Hepatocyte (in vitro differentiated cells): Measurements from ENCODE around the gene XXYLT1. TPM values are rescaled to one million over a fixed set of nuclear protein-coding genes. Genes with fewer than 3 reads are reported as not detected.
A peak's percentile ranks its signal among the peaks of the same experiment; 100 is the strongest.
"Not testable (repeated sequence)": the region's sequence is repeated elsewhere in the genome, so short reads cannot be mapped to it uniquely, and the experiment has no call there.

Experiments used
- DNase-seq: peaks from one replicate; pipeline ENCODE4 v3.0.0-alpha.2; 2016; ENCODE audit warnings: low spot score
- H2AFZ ChIP-seq: fragments of 200-600 bp; sonication (generic); 2 replicates; pipeline ENCODE4 v1.6.0; 2016; ENCODE audit warnings: antibody characterized with exemption, mild to moderate bottlenecking
- H3K27ac ChIP-seq: fragments of 200-600 bp; sonication (generic); 2 replicates; pipeline ENCODE4 v1.5.1; 2016; ENCODE audit warnings: mild to moderate bottlenecking
- H3K27me3 ChIP-seq: fragments of 200-600 bp; sonication (generic); 2 replicates; pipeline ENCODE4 v1.6.1; 2016
- H3K36me3 ChIP-seq: fragments of 200-600 bp; sonication (generic); replicated peaks from 2 replicates; pipeline ENCODE4 v1.5.1; 2016; ENCODE audit warnings: low read depth; ENCODE audit not compliant: insufficient read depth
- H3K4me1 ChIP-seq: fragments of 200-600 bp; sonication (generic); 2 replicates; pipeline ENCODE4 v1.5.1; 2016; ENCODE audit warnings: mild to moderate bottlenecking, moderate library complexity; ENCODE audit not compliant: insufficient read depth
- H3K4me2 ChIP-seq: fragments of 200-600 bp; sonication (generic); 2 replicates; pipeline ENCODE4 v1.6.0; 2016
- H3K4me3 ChIP-seq: fragments of 200-600 bp; sonication (generic); 2 replicates; pipeline ENCODE4 v1.5.1; 2016; ENCODE audit warnings: mild to moderate bottlenecking
- H3K79me2 ChIP-seq: fragments of 200-600 bp; sonication (generic); 2 replicates; pipeline ENCODE4 v1.6.0; 2017; ENCODE audit warnings: mild to moderate bottlenecking
- H3K9me2 ChIP-seq: fragments of 200-600 bp; sonication (generic); replicated peaks from 2 replicates; pipeline ENCODE4 v1.6.0; 2017; ENCODE audit warnings: mild to moderate bottlenecking; ENCODE audit not compliant: insufficient read depth
- H3K9me3 ChIP-seq: fragments of 200-600 bp; sonication (generic); 2 replicates; pipeline ENCODE4 v1.5.1; 2016; ENCODE audit warnings: low read depth, mild to moderate bottlenecking
- H4K20me1 ChIP-seq: fragments of 200-600 bp; sonication (generic); 2 replicates; pipeline ENCODE4 v1.6.0; 2016; ENCODE audit warnings: mild to moderate bottlenecking; ENCODE audit not compliant: insufficient read depth, poor library complexity, severe bottlenecking
- EZH2 ChIP-seq: fragments of 200-600 bp; sonication (generic); IDR thresholded peaks from 2 replicates; pipeline ENCODE4 v1.6.1; 2016; ENCODE audit warnings: antibody characterized with exemption, mild to moderate bottlenecking, borderline replicate concordance
- EZH2phosphoT487 ChIP-seq: fragments of 200-600 bp; sonication (generic); IDR thresholded peaks from one replicate; pipeline ENCODE4 v1.6.1; 2018; ENCODE audit warnings: antibody characterized with exemption, mild to moderate bottlenecking, low read depth, moderate library complexity; ENCODE audit not compliant: unreplicated experiment, severe bottlenecking
- WGBS: methylation state at CpG from one replicate; pipeline ENCODE4 v1.1.6; 2016; ENCODE audit warnings: low lambda C conversion rate; ENCODE audit errors: missing lambda C conversion rate; 5-methylcytosine and 5-hydroxymethylcytosine counted together
- polyA plus RNA-seq: library from polyadenylated mRNA; unstranded; fragments of >200 nt; fragmentation: Nextera tagmentation; extraction: Ambion mirVana; gene quantifications from 2 replicates; pipeline ENCODE4 v1.2.1, GENCODE V29; 2016
- total RNA-seq: library from RNA; depleted of rRNA; stranded (reverse); fragments of >200 nt; gene quantifications from 2 replicates; pipeline ENCODE4 v1.2.3, GENCODE V29; 2014
- TF ChIP-seq, protein P1 (sequence below): fragments of 200-600 bp; sonication (generic); IDR thresholded peaks from 2 replicates; pipeline ENCODE4 v1.5.1; 2016; ENCODE audit warnings: antibody characterized with exemption, mild to moderate bottlenecking; ENCODE audit not compliant: poor library complexity

The XXYLT1 gene
- total and polyA plus RNA-seq, 2 experiments from 2014 or later = 20.9 to 25.6 TPM

DNA sequence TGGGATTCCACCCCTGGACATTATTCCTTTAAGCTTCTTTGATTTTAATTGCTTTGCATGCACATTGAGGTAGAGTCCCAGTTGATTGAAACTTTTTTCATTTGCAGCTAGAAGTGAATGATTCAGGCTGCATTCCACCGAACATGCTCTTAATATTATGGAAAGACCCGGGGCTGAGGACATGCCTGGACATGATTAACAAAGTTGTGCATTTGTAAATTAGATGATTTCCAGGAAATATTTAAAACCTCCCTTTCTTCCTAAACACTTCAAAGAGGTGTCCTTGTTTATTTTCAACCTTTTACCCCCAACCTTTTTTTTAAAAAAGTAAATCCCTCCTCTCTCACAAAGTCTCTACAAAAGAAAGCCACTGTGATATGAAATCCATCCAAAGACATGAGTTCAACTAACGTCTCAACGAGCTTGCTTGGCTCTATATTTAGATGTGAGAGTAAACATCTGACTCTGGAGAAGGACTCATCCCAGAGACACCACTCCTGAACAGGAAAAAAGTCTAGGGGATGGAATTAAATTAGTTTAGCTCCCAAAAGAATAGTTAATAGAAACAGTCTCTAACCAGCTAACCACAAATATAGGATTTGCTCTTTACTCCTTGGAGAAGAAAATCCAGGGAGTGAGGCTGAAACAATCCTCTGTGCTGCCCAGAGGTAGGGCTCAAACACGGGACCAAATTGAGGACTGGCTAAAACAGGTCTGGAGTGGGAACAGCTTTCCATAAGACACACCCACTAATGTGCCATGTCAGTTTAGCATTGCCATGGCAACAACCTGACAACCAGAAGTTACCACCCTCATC, 83.1 kb downstream of the XXYLT1 start:
- no peaks in the 10 kb centered on the region for H3K9me3 ChIP-seq
- no peak overlapping the region for H2AFZ ChIP-seq
- H3K27ac ChIP-seq = peak overlapping the region; percentile 45
- peaks cover 4% of the 10 kb centered on the region for H3K4me1 ChIP-seq
- no peaks in the 10 kb centered on the region for H3K9me2 ChIP-seq
- DNase-seq = no peak
- no peaks in the 10 kb centered on the region for H3K36me3 ChIP-seq
- H3K4me2 ChIP-seq = no peak overlapping the region
- no peaks in the 10 kb centered on the region for H3K27me3 ChIP-seq
- peaks cover 18% of the 10 kb centered on the region for H3K79me2 ChIP-seq
- H4K20me1 ChIP-seq = no peaks in the 10 kb centered on the region
- no peak overlapping the region for H3K4me3 ChIP-seq
- no peak for TF ChIP-seq EZH2phosphoT487
- TF ChIP-seq, protein P1, sequence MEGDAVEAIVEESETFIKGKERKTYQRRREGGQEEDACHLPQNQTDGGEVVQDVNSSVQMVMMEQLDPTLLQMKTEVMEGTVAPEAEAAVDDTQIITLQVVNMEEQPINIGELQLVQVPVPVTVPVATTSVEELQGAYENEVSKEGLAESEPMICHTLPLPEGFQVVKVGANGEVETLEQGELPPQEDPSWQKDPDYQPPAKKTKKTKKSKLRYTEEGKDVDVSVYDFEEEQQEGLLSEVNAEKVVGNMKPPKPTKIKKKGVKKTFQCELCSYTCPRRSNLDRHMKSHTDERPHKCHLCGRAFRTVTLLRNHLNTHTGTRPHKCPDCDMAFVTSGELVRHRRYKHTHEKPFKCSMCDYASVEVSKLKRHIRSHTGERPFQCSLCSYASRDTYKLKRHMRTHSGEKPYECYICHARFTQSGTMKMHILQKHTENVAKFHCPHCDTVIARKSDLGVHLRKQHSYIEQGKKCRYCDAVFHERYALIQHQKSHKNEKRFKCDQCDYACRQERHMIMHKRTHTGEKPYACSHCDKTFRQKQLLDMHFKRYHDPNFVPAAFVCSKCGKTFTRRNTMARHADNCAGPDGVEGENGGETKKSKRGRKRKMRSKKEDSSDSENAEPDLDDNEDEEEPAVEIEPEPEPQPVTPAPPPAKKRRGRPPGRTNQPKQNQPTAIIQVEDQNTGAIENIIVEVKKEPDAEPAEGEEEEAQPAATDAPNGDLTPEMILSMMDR = no peak
- 37% methylated on average over 5 of the region's 5 CpGs for WGBS

DNA sequence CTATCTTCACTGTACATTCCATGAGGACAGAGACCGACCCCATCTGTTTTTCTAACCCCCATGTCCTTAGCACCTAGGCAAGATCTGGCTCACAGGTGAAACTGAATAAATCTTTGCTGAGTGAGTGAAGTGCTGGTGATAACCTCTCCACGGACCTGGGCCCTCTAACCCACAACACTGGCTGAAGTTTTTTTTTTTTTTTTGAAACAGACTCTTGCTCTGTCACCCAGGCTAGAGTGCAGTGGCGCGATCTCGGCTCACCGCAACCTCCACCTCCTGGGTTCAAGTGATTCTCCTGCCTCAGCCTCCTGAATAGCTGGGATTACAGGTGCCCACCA, 84.3 kb downstream of the XXYLT1 start:
- not testable (repeated sequence) for H3K4me3 ChIP-seq, H3K9me2 ChIP-seq, H3K4me1 ChIP-seq, DNase-seq, H3K9me3 ChIP-seq, H3K36me3 ChIP-seq, H3K27ac ChIP-seq, H3K4me2 ChIP-seq, H4K20me1 ChIP-seq, H2AFZ ChIP-seq, H3K27me3 ChIP-seq
- peaks cover 10% of the 10 kb centered on the region for H3K79me2 ChIP-seq
- WGBS = 95% methylated on average over 6 of the region's 6 CpGs

DNA sequence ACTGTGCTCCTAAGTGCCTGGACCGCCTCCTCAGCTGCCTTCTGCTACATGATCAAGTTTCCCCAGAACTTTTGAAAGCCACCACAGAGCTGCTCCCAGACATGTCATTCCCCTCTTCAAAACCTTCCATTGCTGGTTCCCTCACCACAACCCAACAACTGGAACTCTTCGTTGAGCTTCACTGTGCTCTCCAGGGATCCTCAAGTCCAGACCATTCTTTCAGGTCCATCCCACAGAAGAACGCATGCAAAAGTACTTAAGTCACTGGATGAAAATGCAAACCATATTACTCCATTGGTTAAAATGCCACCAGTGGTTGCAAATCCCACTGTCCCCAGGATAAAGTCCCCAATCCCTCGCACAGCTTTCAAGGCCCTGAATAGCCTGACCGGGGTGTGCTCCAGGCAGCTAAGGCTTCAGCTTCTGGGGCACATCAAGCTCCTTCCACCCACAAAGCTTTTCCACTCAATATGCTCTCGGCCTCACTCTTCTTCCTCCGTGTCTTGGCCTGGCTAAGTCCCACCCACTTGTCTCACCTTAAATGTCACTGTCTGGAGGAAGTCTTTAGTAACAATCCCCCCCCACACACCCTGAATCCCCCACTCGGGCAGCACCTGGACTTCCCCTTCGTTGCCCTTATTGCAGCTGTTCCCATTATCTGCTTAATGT, 84.8 kb downstream of the XXYLT1 start:
- H3K4me1 ChIP-seq = peaks cover 4% of the 10 kb centered on the region
- no peak for DNase-seq
- no peaks in the 10 kb centered on the region for H3K27me3 ChIP-seq
- no peaks in the 10 kb centered on the region for H3K9me2 ChIP-seq
- WGBS = 96% methylated on average over 9 of the region's 9 CpGs
- H4K20me1 ChIP-seq = no peaks in the 10 kb centered on the region
- peaks cover 7% of the 10 kb centered on the region for H3K79me2 ChIP-seq
- no peak overlapping the region for H3K27ac ChIP-seq
- H3K9me3 ChIP-seq = no peaks in the 10 kb centered on the region
- H2AFZ ChIP-seq = no peak overlapping the region
- H3K4me2 ChIP-seq = no peak overlapping the region
- H3K36me3 ChIP-seq = no peaks in the 10 kb centered on the region
- no peak overlapping the region for H3K4me3 ChIP-seq
- TF ChIP-seq EZH2phosphoT487 = no peak

DNA sequence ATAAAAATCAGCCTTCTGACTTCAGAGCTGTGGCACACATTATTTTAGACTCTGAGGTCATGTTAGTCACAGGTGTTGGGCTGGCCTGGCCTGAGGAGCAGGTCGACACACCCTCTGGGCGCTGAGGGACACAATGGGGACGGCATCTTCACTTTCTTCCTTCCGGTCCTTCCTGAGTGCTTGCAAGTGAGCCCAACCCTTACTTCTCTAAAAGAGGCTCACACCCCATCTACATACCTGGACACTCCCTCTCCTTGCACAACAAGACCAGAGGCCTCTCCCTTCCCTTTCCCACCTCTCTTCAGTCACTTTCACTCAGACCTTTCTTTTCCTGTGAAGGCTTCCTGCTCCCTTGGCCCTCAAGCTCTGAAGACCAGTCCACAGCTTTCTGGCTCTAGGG, 85.4 kb downstream of the XXYLT1 start:
- no peaks in the 10 kb centered on the region for H3K9me2 ChIP-seq
- H3K4me2 ChIP-seq = no peak overlapping the region
- H4K20me1 ChIP-seq = no peaks in the 10 kb centered on the region
- peaks cover 4% of the 10 kb centered on the region for H3K4me1 ChIP-seq
- DNase-seq = no peak
- H3K9me3 ChIP-seq = no peaks in the 10 kb centered on the region
- peaks cover 7% of the 10 kb centered on the region for H3K79me2 ChIP-seq
- no peak for TF ChIP-seq EZH2phosphoT487
- TF ChIP-seq, protein P1 = no peak
- no peak for TF ChIP-seq EZH2
- H3K27ac ChIP-seq = no peak overlapping the region
- no peaks in the 10 kb centered on the region for H3K36me3 ChIP-seq
- no peak overlapping the region for H2AFZ ChIP-seq
- H3K4me3 ChIP-seq = no peak overlapping the region
- no peaks in the 10 kb centered on the region for H3K27me3 ChIP-seq
- 85% methylated on average over 4 of the region's 4 CpGs for WGBS
